ENCODE data around the gene GALNT9.

GRCh38 chr12:132284071-132284826, 45.1 kb downstream of the GALNT9 start:
- TF ChIP-seq CTCF (IDR thresholded peaks at IDR 0.05; ENCODE audit: poor library complexity, severe bottlenecking) (peak; percentile 55), EZH2 (IDR thresholded peaks at IDR 0.05; ENCODE audit: borderline replicate concordance, insufficient read depth, low read length, poor library complexity, severe bottlenecking) (no peak), MXI1 (conservative IDR thresholded peaks at IDR 0.05; ENCODE audit: poor library complexity, severe bottlenecking) (no peak), REST (IDR thresholded peaks at IDR 0.05; ENCODE audit: borderline replicate concordance) (no peak), RAD21 (conservative IDR thresholded peaks at IDR 0.05) (peak; percentile 28), SMC3 (conservative IDR thresholded peaks at IDR 0.05; ENCODE audit: poor library complexity) (no peak), POLR2AphosphoS5 (IDR thresholded peaks at IDR 0.05) (no peak), EP300 (conservative IDR thresholded peaks at IDR 0.05; ENCODE audit: poor library complexity, severe bottlenecking) (no peak)
